Loucy (cell line): ENCODE measurements around the gene TMEM158.

Source experiments
- H2AFZ ChIP-seq: fragments of 200-600 bp; sonication (generic); 2 replicates; pipeline ENCODE4 v1.6.0; 2016; ENCODE audit warnings: antibody characterized with exemption, mild to moderate bottlenecking, low read length, moderate library complexity
- H3F3A ChIP-seq: fragments of 200-600 bp; 2 replicates; pipeline ENCODE4 v1.6.0; 2016; ENCODE audit warnings: antibody characterized with exemption, low read depth, mild to moderate bottlenecking
- H3K27me3 ChIP-seq: fragments of 200-600 bp; sonication (generic); 2 replicates; pipeline ENCODE4 v1.6.1; 2014; ENCODE audit warnings: low read length, mild to moderate bottlenecking; ENCODE audit not compliant: insufficient read depth, poor library complexity, severe bottlenecking
- H3K36me3 ChIP-seq: fragments of 200-600 bp; sonication (generic); 2 replicates; pipeline ENCODE4 v1.6.1; 2016; ENCODE audit warnings: low read length; ENCODE audit not compliant: insufficient read depth
- H3K4me1 ChIP-seq: fragments of 200-600 bp; sonication (generic); 2 replicates; pipeline ENCODE4 v1.5.1; 2014; ENCODE audit warnings: low read length, mild to moderate bottlenecking; ENCODE audit not compliant: insufficient read depth, poor library complexity, severe bottlenecking
- H3K4me2 ChIP-seq: fragments of 200-600 bp; sonication (generic); 2 replicates; pipeline ENCODE4 v1.6.0; 2014; ENCODE audit warnings: antibody characterized with exemption, low read length, low read depth, mild to moderate bottlenecking; ENCODE audit not compliant: poor library complexity, severe bottlenecking
- H3K4me3 ChIP-seq: fragments of 200-600 bp; sonication (generic); 2 replicates; pipeline ENCODE4 v1.5.1; 2014; ENCODE audit warnings: low read length, mild to moderate bottlenecking, mixed read lengths; ENCODE audit not compliant: poor library complexity, severe bottlenecking
- H3K79me2 ChIP-seq: fragments of 200-600 bp; sonication (generic); 2 replicates; pipeline ENCODE4 v1.6.1; 2014; ENCODE audit warnings: low read length; ENCODE audit not compliant: insufficient read depth
- H3K9ac ChIP-seq: fragments of 200-600 bp; sonication (generic); 2 replicates; pipeline ENCODE4 v1.6.0; 2014; ENCODE audit warnings: mild to moderate bottlenecking, low read depth, low read length, moderate library complexity; ENCODE audit not compliant: poor library complexity, severe bottlenecking
- H3K9me2 ChIP-seq: fragments of 200-600 bp; sonication (generic); replicated peaks from 2 replicates; pipeline ENCODE4 v1.6.1; 2016; ENCODE audit warnings: low read depth, low read length, mixed read lengths
- H3K9me3 ChIP-seq: fragments of 200-600 bp; sonication (generic); 2 replicates; pipeline ENCODE4 v1.6.1; 2014; ENCODE audit warnings: mild to moderate bottlenecking, antibody characterized with exemption, low read length, low read depth; ENCODE audit not compliant: insufficient read depth
- H4K20me1 ChIP-seq: fragments of 200-600 bp; sonication (generic); 2 replicates; pipeline ENCODE4 v1.6.0; 2014; ENCODE audit warnings: antibody characterized with exemption, low read length, mild to moderate bottlenecking; ENCODE audit not compliant: insufficient read depth, poor library complexity, severe bottlenecking
- EZH2phosphoT487 ChIP-seq: fragments of 200-600 bp; IDR thresholded peaks from 2 replicates; pipeline ENCODE4 v1.6.1; 2018; ENCODE audit warnings: antibody characterized with exemption, mild to moderate bottlenecking, moderate library complexity, borderline replicate concordance
- TF ChIP-seq, protein P1 (sequence below): fragments of 200-600 bp; sonication (generic); conservative IDR thresholded peaks from 2 replicates; pipeline ENCODE4 v1.5.1; 2014; ENCODE audit warnings: mild to moderate bottlenecking, antibody characterized with exemption, low read length

The TMEM158 gene

DNA sequence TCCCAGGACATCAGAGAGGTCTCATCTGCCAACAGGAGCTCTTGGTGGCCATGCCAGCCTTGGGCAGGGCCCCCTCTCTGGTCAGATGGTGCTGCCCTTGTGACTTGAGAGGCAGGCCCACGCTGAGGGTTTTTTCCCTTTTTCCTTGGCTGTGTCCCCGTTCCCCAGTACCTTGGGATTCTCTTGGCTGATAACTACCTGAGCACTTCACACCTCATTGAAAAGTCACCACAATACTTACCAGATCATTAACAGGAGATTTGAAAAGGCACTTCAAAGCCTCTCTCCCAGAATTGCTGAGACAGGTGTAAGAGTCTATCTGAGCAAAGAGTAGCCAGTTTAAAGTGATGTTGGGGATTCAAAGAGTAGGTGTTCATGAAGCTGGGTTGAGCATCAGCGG, 15.1 kb upstream of the TMEM158 start:
- Histone ChIP-seq H3K27me3 (no peaks in the 10 kb centered on the region), H3F3A (no peaks in the 10 kb centered on the region), H2AFZ (no peak overlapping the region), H3K36me3 (no peaks in the 10 kb centered on the region), H3K4me3 (no peak overlapping the region), H3K4me1 (no peaks in the 10 kb centered on the region), H3K9me2 (no peaks in the 10 kb centered on the region), H3K79me2 (no peaks in the 10 kb centered on the region), H4K20me1 (no peaks in the 10 kb centered on the region), H3K9me3 (no peaks in the 10 kb centered on the region), H3K4me2 (no peak overlapping the region), H3K9ac (no peak overlapping the region)
- TF ChIP-seq EZH2phosphoT487: no peak
- TF ChIP-seq, protein P1, sequence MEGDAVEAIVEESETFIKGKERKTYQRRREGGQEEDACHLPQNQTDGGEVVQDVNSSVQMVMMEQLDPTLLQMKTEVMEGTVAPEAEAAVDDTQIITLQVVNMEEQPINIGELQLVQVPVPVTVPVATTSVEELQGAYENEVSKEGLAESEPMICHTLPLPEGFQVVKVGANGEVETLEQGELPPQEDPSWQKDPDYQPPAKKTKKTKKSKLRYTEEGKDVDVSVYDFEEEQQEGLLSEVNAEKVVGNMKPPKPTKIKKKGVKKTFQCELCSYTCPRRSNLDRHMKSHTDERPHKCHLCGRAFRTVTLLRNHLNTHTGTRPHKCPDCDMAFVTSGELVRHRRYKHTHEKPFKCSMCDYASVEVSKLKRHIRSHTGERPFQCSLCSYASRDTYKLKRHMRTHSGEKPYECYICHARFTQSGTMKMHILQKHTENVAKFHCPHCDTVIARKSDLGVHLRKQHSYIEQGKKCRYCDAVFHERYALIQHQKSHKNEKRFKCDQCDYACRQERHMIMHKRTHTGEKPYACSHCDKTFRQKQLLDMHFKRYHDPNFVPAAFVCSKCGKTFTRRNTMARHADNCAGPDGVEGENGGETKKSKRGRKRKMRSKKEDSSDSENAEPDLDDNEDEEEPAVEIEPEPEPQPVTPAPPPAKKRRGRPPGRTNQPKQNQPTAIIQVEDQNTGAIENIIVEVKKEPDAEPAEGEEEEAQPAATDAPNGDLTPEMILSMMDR: no peak

DNA sequence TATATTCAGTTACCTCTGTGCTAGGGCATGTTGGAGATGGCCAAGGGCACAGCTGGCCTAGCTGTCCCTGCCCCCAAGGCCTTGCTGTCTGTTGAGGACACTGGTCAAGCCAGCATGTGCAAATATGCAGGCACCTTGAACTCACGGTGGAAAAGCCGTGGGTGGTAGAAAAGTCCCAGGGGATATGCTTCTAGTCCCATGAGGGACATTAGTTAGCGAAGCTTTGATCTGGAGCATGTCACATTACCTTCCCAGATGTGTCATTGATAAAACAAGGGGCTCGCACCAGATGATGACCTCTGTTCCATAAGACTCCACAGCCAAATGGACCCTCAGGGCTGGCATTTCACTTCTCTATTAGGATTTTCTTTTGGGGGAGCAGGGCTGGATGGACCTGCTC, 14.2 kb upstream of the TMEM158 start:
- Histone ChIP-seq H3K4me3 (no peak overlapping the region), H3K27me3 (no peaks in the 10 kb centered on the region), H2AFZ (no peak overlapping the region), H3F3A (no peaks in the 10 kb centered on the region), H3K36me3 (no peaks in the 10 kb centered on the region), H3K9me3 (no peaks in the 10 kb centered on the region), H3K9me2 (no peaks in the 10 kb centered on the region), H3K4me1 (no peaks in the 10 kb centered on the region), H3K79me2 (no peaks in the 10 kb centered on the region), H3K4me2 (no peak overlapping the region), H3K9ac (no peak overlapping the region), H4K20me1 (no peaks in the 10 kb centered on the region)
- TF ChIP-seq EZH2phosphoT487: no peak
- TF ChIP-seq, protein P1: no peak

DNA sequence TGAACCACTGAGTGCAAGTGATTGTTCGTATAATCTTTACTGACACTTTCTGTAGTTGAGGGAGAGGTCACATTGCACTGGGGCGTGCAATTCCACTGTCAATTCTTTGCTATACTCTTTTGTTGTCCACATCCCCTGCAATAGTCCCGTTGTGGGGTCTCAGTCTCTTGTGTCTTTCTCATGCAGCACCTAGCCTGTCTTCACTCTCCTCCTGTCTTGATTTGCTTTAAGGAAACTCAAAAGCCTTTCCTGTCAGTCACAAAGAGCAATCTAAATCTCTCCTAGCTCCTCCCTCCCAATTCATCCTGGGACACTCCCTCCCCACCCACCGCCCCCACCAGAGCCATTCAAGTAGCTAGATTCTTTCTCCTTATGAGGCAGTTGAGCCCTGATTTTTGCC, 13.2 kb upstream of the TMEM158 start:
- no peaks in the 10 kb centered on the region for H3K9me2 ChIP-seq
- no peaks in the 10 kb centered on the region for H3F3A ChIP-seq
- H3K79me2 ChIP-seq: no peaks in the 10 kb centered on the region
- no peak overlapping the region for H2AFZ ChIP-seq
- no peaks in the 10 kb centered on the region for H3K27me3 ChIP-seq
- H4K20me1 ChIP-seq: no peaks in the 10 kb centered on the region
- no peaks in the 10 kb centered on the region for H3K36me3 ChIP-seq
- H3K9me3 ChIP-seq: no peaks in the 10 kb centered on the region
- no peak overlapping the region for H3K4me3 ChIP-seq
- no peak overlapping the region for H3K9ac ChIP-seq
- H3K4me2 ChIP-seq: no peak overlapping the region
- TF ChIP-seq, protein P1: no peak
- no peak for TF ChIP-seq EZH2phosphoT487
- peaks cover 4% of the 10 kb centered on the region for H3K4me1 ChIP-seq
